Left lung (tissue), 10 donors: Measurements from ENCODE around the gene DNAH10. TPM values are rescaled to one million over a fixed set of nuclear protein-coding genes. Genes with fewer than 3 reads are reported as not detected.

Experiments used
- ATAC-seq: fragments of 200-7000 bp; cut with Tn5 transposase; one replicate; pipeline ENCODE4 v1.9.1; 2020; ENCODE audit warnings: moderate library complexity
- DNase-seq, 4 donors: peaks; one replicate each; pipeline ENCODE4 v3.0.0-alpha.2; 2013 to 2020
- H3K27ac ChIP-seq, 2 donors: fragments of 200-600 bp; sonication (generic) in 1 of 2; one replicate each; pipeline versions ENCODE4 v1.5.0 to v1.8.0; 2020 to 2021
- H3K27me3 ChIP-seq, 2 donors: fragments of 200-600 bp; sonication (generic) in 1 of 2; one replicate each; pipeline versions ENCODE4 v1.5.0 to v1.8.0; 2020 to 2021
- H3K36me3 ChIP-seq, 2 donors: fragments of 200-600 bp; sonication (generic) in 1 of 2; one replicate each; pipeline versions ENCODE4 v1.5.0 to v1.8.0; 2020 to 2021
- H3K4me1 ChIP-seq, 2 donors: fragments of 200-600 bp; one replicate each; pipeline ENCODE4 v1.8.0; 2021
- H3K4me3 ChIP-seq, 2 donors: fragments of 200-600 bp; sonication (generic) in 1 of 2; one replicate each; pipeline versions ENCODE4 v1.5.0 to v1.8.0; 2020 to 2021; ENCODE audit warnings: mild to moderate bottlenecking in 1 of 2
- H3K9me3 ChIP-seq, 2 donors: fragments of 200-600 bp; sonication (generic) in 1 of 2; one replicate each; pipeline versions ENCODE4 v1.5.0 to v1.8.0; 2020 to 2021
- CTCF ChIP-seq, 2 donors: fragments of 200-600 bp; sonication (generic) in 1 of 2; IDR thresholded peaks; one replicate each; pipeline versions ENCODE4 v1.5.0 to v1.8.0; 2021; ENCODE audit warnings: antibody characterized with exemption in 2 of 2
- intact Hi-C, 2 donors: fragments of 100-400 bp; cut with DNase I; formaldehyde crosslinking; loops; one replicate each; pipeline versions ENCODE4 v1.11.2 to v1.14.2; 2022
- polyA plus RNA-seq, 6 donors: library from polyadenylated mRNA; unstranded; fragments of 120-200 nt; gene quantifications; one replicate each; pipeline ENCODE4 v1.2.1, GENCODE V29; 2013; ENCODE audit not compliant: insufficient read length in 6 of 6
- total RNA-seq, 2 donors: library from RNA; stranded (reverse); fragmentation: NEBNext Ultra II Directional; extraction: Animal tissue kit (Norgen Biotek cat#: 25700); gene quantifications; one replicate each; pipeline ENCODE4 v1.2.1, GENCODE V29; 2021
- donor health status: DM: no; HTN: yes; CAD: no.
- donor health status: DM: no; HTN: no; CAD: no.

The DNAH10 gene
- total and polyA plus RNA-seq, 8 donors, result 0.79 to 10.4 (median 6.5) TPM

- intact Hi-C loops, result no loop called here
- DNase-seq (no peak), ATAC-seq (no peak)
- Histone ChIP-seq H3K4me1 (peaks cover 5 to 34% of the 10 kb centered on the region in 2 donors), H3K27me3 (no peaks in the 10 kb centered on the region), H3K27ac (no peak overlapping the region), H3K9me3 (no peaks in the 10 kb centered on the region), H3K36me3 (peaks cover 0 to 11% of the 10 kb centered on the region in 2 donors), H3K4me3 (no peak overlapping the region)
- TF ChIP-seq CTCF (IDR thresholded peaks at IDR 0.05), result no peak
These were observed 46.9 kb upstream of the DNAH10 start for GRCh38 chr12:123715195-123715594.

- H3K27ac ChIP-seq, result no peak overlapping the region
- DNase-seq, result no peak
- no peak for TF ChIP-seq CTCF (IDR thresholded peaks at IDR 0.05)
- ATAC-seq, result no peak
- H3K27me3 ChIP-seq, result no peaks in the 10 kb centered on the region
- no peaks in the 10 kb centered on the region for H3K9me3 ChIP-seq
- H3K4me3 ChIP-seq, result no peak overlapping the region
- intact Hi-C loops, result no loop called here
- peaks cover 5 to 27% of the 10 kb centered on the region in 2 donors for H3K4me1 ChIP-seq
- peaks cover 0 to 31% of the 10 kb centered on the region in 2 donors for H3K36me3 ChIP-seq
These were observed 44.8 kb upstream of the DNAH10 start for GRCh38 chr12:123717350-123717749.

- Histone ChIP-seq H3K36me3 (peaks cover 0 to 55% of the 10 kb centered on the region in 2 donors), H3K27ac (no peak overlapping the region), H3K4me1 (peaks cover 0 to 3% of the 10 kb centered on the region in 2 donors), H3K4me3 (no peak overlapping the region), H3K9me3 (no peaks in the 10 kb centered on the region), H3K27me3 (no peaks in the 10 kb centered on the region)
- ATAC-seq, result no peak
- no peak for TF ChIP-seq CTCF (IDR thresholded peaks at IDR 0.05)
- no peak for DNase-seq
- intact Hi-C loops, result no loop called here
These were observed 41.8 kb upstream of the DNAH10 start for GRCh38 chr12:123720141-123720814.

- Histone ChIP-seq H3K4me1 (no peaks in the 10 kb centered on the region), H3K36me3 (peaks cover 1 to 65% of the 10 kb centered on the region in 2 donors), H3K9me3 (no peaks in the 10 kb centered on the region), H3K4me3 (no peak overlapping the region), H3K27me3 (no peaks in the 10 kb centered on the region), H3K27ac (no peak overlapping the region)
- ATAC-seq (no peak), DNase-seq (no peak)
- TF ChIP-seq CTCF (IDR thresholded peaks at IDR 0.05), result no peak
- intact Hi-C loops, result no loop called here
These were observed 40.9 kb upstream of the DNAH10 start for GRCh38 chr12:123721245-123721644.

GRCh38 chr12:123723011-123723410 lies 39.1 kb upstream of the DNAH10 start:
- Histone ChIP-seq H3K9me3 (no peaks in the 10 kb centered on the region), H3K27me3 (no peaks in the 10 kb centered on the region), H3K4me3 (no peak overlapping the region), H3K4me1 (no peaks in the 10 kb centered on the region), H3K27ac (no peak overlapping the region), H3K36me3 (peaks cover 2 to 81% of the 10 kb centered on the region in 2 donors)
- TF ChIP-seq CTCF (IDR thresholded peaks at IDR 0.05), result no peak
- intact Hi-C loops, result no loop called here
- DNase-seq (no peak), ATAC-seq (peak; percentile 90)
